A673 (cell line): Measurements from ENCODE around the gene GTF2E1.

ENCODE experiments used
- EZH2 ChIP-seq: fragments of 200-600 bp; sonication (generic); IDR thresholded peaks from 2 replicates; pipeline ENCODE4 v1.6.1; 2017; ENCODE audit warnings: borderline replicate concordance, low read depth, mild to moderate bottlenecking, mixed read lengths, antibody characterized with exemption, low read length; ENCODE audit not compliant: poor library complexity, severe bottlenecking
- TF ChIP-seq, protein P1 (sequence below): fragments of 300-800, 200-600 bp; sonication (generic); conservative IDR thresholded peaks from 2 replicates; pipeline ENCODE4 v1.5.1; 2017; ENCODE audit warnings: low read depth, mild to moderate bottlenecking, antibody characterized with exemption, low read length, moderate library complexity, mixed read lengths

GRCh38 chr3:120752230-120752629, 9.7 kb downstream of the GTF2E1 start:
- no peak for TF ChIP-seq EZH2
- TF ChIP-seq, protein P1, sequence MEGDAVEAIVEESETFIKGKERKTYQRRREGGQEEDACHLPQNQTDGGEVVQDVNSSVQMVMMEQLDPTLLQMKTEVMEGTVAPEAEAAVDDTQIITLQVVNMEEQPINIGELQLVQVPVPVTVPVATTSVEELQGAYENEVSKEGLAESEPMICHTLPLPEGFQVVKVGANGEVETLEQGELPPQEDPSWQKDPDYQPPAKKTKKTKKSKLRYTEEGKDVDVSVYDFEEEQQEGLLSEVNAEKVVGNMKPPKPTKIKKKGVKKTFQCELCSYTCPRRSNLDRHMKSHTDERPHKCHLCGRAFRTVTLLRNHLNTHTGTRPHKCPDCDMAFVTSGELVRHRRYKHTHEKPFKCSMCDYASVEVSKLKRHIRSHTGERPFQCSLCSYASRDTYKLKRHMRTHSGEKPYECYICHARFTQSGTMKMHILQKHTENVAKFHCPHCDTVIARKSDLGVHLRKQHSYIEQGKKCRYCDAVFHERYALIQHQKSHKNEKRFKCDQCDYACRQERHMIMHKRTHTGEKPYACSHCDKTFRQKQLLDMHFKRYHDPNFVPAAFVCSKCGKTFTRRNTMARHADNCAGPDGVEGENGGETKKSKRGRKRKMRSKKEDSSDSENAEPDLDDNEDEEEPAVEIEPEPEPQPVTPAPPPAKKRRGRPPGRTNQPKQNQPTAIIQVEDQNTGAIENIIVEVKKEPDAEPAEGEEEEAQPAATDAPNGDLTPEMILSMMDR, result no peak
